ENCODE measurements around the gene TBL1X. TPM values are rescaled to one million over a fixed set of nuclear protein-coding genes. Genes with fewer than 3 reads are reported as not detected.

TBL1X gene
- total RNA-seq, 1 donor from 2014 or later: 19.2 TPM

GRCh38 chrX:9619133-9619532, 154.3 kb downstream of the TBL1X start:
- no peak for DNase-seq (ENCODE audit: low spot score)

GRCh38 chrX:9619581-9619980, 154.7 kb downstream of the TBL1X start:
- DNase-seq (ENCODE audit: low spot score): no peak

DNA sequence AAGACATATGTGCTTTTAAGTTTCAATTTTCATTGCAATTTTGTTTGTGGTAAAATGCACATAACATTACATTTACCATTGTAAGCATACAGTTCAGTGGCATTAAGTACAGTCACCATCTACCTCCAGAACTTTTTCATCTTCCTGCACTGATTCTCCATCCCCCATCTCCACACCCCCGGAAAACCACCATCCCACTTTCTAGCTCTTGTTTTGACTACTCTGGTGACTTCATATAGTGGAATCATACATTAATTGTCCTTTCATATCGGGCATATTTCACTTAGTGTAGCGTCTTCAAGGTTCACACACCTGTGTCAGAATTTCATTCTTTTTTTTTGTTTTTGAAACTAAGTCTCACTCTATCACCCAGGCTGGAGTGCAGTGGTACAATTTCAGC, 157.3 kb downstream of the TBL1X start:
- no peak for DNase-seq (ENCODE audit: low spot score)

- no peak for DNase-seq (ENCODE audit: low spot score)
Observed at GRCh38 chrX:9626379-9626778, 161.5 kb downstream of the TBL1X start.

- no peak for DNase-seq (ENCODE audit: low spot score)
Observed at GRCh38 chrX:9627922-9628321, 163.1 kb downstream of the TBL1X start.

GRCh38 chrX:9628779-9629493, 164.1 kb downstream of the TBL1X start:
- DNase-seq (ENCODE audit: low spot score): no peak

DNA sequence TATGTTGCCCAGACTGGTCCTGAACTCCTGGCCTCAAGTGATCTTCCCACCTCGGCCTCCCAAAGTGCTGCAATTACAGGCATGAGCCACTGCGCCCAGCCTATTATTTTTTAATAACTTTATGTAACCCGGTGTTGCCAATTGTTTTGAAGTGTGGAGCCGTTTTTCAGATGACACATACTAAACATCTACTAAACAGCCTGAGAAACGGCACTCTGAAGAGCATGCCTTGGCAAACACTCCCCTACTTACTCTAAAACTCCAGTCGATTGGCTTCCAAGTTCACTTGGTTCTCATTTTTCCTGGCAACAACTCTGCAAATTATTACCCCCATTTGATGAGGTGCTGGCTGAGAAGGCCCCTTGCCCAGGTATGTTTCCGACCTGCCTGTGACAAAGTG, 169.7 kb downstream of the TBL1X start:
- no peak for DNase-seq (ENCODE audit: low spot score)

DNA sequence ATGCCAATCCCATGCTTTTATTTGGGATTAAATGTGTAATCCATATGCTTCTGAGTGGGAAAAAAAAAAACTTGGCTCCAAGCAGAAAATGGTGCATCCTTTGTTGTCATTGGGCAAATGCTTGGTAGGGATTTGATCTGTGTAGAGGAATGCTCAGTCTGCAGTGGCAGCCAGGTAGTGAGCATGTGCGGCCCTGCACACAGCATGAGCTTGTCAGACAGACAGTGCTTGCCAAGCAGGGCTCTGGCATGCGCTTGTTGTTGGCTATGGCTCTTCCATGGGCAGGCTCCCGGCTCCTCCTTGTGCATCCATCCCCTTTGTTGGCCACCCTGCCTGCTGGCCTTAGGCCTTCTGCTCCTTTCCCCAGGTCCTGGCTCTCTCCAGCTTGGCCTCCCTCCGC, 170.5 kb downstream of the TBL1X start:
- no peak for DNase-seq (ENCODE audit: low spot score)

DNA sequence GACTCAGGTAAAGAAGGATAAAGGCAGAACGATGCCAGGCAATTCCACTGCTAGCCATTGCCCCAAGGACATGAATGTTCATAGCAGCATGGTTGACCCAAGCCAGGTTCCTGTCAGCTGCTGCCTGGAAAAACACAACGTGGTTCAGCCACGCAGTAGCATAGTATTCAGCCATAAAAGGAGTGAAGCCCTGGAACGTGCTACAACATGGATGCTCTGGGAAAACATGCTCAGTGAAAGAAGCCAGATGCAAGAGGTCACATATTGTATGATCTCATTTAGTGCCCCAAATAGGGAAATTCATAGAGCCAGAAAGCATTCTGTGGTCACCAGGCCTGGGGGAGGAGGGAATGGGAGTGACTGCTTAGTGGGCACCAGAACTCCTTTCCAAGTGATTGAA, 170.9 kb downstream of the TBL1X start:
- no peak for DNase-seq (ENCODE audit: low spot score)

GRCh38 chrX:9638871-9639270, 174.0 kb downstream of the TBL1X start:
- DNase-seq (ENCODE audit: low spot score): no peak

DNA sequence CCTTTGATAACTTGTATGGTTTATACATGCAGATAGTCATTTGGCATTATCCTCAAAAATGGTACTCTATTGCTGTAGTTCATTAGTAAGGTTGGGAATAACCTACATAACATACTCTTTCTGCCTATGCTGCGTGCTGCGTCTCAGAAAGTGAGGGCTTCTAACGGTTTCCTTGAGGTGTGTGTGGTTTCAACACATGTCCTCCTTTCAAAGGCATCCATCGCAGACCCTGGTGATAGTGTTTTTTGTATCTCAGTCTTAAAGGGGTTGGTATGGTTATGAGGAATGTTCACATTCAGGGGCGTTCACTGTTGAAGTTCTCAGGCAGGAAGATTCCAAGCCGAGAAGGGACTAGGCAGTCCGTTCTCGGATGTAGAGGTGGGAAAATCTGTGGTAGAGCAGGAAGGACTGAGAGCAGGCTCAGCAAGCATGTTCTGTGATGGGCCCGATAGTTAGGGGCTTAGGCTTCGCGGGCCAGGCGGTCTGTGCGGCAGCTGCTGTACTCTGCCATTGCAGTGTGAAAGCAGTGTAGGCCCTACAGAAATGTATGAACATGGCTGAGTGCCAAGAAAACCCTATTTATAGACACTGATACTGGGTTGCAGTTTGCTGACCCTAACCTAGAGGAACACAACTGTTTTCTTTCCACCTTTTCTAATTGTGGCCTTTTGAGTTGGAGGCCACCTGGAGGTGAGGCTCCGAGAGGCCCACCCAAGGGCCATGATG, 177.6 kb downstream of the TBL1X start:
- no peak for DNase-seq (ENCODE audit: low spot score)

DNA sequence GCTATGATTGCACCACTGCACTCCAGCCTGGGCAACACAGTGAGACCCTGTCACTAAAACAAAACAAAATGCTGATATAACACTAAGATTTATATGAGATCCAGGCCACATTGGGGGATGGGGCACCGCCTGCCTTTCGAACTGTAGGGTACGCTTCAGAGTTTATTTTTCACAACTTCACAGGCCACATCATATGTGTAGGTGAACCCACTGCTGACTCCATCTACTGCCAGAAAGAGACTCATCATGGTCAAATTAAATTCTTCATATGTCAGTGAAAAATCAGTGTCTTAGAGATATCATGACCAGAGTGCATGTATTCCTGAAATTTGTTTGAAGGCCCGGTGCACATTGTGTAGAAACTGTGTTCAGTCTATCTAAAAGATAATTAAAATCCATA, 178.9 kb downstream of the TBL1X start:
- DNase-seq (ENCODE audit: low spot score): no peak

DNA sequence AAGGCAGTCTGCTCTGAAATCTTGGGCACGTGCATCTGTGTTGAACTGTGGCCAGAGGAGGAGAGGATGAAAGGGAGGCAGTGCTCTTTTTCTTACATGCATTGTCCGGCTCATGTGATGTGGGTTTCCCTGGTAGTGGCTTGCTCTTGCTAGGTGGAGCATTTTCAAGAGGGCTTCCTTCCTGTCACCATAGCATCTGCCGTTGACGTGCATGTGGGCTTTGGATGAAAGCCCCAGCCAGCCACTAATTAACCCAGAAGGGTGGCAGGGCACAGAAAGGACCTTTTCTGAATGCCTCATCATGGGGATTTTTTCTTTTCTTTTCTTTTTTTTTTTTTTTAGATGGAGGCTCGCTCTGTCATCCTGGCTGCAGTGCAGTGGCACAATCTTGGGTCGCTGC, 179.5 kb downstream of the TBL1X start:
- DNase-seq (ENCODE audit: low spot score): no peak

GRCh38 chrX:9646471-9647224, 181.8 kb downstream of the TBL1X start:
- no peak for DNase-seq (ENCODE audit: low spot score)

DNA sequence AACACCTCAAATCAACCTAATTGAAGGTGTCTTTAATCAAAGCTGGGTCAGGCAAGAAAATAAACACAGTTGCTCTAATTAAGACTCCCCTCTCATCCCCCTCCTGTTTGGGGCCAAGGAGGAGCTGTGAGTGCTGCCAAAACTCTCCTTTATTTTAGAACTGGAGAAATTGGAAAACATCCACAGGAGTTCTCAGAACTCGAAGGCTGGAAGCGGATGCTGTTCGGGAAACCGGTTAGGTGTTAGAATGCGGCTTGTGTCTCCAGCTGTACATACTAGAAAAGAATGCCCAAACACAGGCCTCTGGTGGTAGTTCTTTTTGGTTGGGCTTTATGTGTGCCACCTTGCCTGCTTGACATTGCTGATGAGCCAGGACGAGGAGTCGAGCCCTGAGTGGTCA, 182.6 kb downstream of the TBL1X start:
- no peak for DNase-seq (ENCODE audit: low spot score)

DNA sequence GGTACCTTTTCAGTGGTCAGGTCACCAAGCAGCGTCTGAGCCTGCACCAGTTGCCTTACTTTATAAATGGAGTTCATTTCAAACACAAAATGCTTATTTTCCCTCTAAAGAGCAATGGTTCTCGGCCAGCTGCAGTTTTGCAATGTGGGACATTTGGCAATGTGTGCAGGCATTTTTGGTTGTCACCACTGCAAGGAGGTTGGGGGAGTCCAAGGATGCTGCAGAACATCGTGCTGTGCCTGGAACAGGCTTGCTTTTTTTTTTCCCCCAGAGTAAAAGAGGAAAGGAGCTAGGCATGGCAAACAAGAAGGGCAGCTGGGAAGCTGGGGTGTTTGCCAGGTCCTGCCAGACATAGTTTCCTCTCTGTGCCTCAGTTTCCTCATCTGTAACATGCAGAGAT, 185.2 kb downstream of the TBL1X start:
- no peak for DNase-seq (ENCODE audit: low spot score)

GRCh38 chrX:9651737-9652136, 186.9 kb downstream of the TBL1X start:
- no peak for DNase-seq (ENCODE audit: low spot score)

DNA sequence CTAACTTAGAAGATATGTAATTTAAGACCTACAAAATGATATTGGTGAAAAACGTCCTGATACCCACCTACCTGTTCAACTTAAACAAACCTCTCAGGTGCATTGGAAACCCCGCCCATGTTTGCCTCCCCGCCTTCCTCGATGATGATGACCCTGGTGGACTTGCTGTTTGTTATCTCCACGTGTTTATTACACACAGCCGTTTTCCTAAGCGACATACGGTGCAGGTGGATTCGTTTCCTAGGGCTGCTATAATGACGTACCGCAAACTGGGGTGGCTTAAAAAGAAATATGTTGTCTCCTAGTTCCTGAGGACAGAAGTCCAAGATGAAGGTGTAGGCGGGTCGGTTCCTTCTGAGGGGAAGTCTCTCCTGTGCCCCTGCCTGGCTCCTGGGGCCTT, 190.1 kb downstream of the TBL1X start:
- DNase-seq (ENCODE audit: low spot score): no peak

DNA sequence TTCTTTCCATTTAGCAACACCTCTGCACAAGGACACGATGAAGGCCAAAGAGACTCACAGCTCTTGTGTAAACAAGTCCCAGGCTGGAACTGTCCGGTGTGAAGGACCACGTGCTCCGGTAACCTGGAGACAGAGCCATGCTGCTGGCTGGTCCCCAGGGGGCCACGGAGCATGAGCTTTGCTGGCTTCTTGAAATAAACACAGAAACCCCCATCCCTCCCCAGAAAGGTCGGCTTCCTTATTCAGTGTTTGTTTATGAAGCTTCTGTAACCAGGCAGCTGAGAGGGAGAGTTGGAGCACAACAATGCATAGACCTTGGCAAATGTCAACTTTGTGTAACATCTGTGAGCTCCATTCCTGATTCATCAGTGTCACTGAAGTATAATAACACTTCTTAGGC, 191.4 kb downstream of the TBL1X start:
- DNase-seq (ENCODE audit: low spot score): no peak

DNA sequence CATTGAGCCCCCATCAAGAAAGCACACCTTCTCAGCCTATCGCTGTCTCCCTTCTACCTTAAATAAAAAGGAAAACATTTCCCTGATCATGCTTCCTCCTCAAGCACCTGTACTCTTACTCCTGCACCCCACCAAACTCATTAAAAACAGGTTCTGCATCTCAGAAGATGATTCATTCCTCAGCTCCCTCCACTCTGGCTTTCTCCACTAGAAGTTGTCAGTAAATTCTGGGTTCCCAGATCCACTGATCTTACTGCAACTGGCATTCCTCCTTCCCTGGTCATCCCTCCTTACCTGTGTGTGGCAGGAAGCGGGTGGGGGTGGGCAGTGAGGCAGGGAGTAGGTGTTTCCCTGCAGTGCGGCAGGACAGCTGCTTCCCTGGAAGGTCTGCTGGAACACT, 192.0 kb downstream of the TBL1X start:
- no peak for DNase-seq (ENCODE audit: low spot score)

DNA sequence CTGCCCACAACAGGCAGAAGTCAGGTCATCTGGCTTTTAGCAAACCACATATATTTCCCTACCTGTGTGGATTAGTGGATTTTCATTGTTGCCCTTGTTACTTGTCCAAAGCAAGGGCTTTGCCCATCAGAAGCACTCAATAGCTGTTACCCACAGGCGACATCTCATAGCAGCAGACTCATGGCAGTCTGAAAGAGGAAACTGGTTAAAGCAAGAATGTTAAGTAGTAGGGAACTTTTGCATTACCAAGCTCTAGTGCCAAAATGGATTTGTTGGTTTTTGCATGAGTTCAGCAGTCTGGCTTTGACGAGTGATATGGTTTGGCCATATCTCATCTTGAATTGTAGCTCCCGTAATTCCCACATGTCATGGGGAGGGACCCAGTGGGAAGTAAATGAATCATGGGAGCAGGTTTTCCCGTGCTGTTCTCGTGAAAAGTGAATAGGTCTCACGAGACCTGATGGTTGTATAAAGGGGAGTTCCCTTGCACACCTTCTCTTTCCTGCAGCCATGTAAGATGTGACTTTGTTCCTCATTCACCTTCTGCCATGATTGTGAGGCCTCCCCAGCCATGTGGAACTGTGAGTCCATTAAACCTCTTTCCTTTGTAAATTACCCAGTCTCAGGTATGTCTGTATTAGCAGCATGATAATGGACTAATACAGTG, 192.9 kb downstream of the TBL1X start:
- no peak for DNase-seq (ENCODE audit: low spot score)

GRCh38 chrX:9658409-9658808, 193.6 kb downstream of the TBL1X start:
- no peak for DNase-seq (ENCODE audit: low spot score)

Measured in mesenteric fat pad (tissue), 1 donor.